Endothelial cell of umbilical vein (primary cell): Measurements from ENCODE around the gene FUBP3. TPM values are rescaled to one million over a fixed set of nuclear protein-coding genes. Genes with fewer than 3 reads are reported as not detected.

Experiments
- BruUV-seq: library from RNA; stranded (reverse); fragments of 400-500 nt; replicated peaks from 2 replicates; lab custom pipeline; 2021; lab: Mats Ljungman, UMichigan
- CTCF ChIA-PET: fragments of 300-600, 350-600 bp; sonication (Branson Sonifier 250); formaldehyde crosslinking; loops from one replicate; lab custom pipeline; 2021; ENCODE audit warnings: antibody characterized with exemption, inconsistent platforms; lab: Charles Lee
- POLR2A ChIA-PET: fragments of 300-600, 350-600 bp; sonication (Branson Sonifier 250); formaldehyde crosslinking; loops from one replicate; lab custom pipeline; 2021; ENCODE audit warnings: antibody characterized with exemption, inconsistent platforms; lab: Charles Lee
- DNase-seq: peaks from one replicate; pipeline ENCODE4 v3.0.0-alpha.2; 2011; ENCODE audit warnings: low read depth, low spot score
- FAIRE-seq: peaks from 2 replicates; lab custom pipeline; 2011; peaks lifted over from hg19 to GRCh38; lab: Jason Lieb, UNC
- H2AFZ ChIP-seq: 2 replicates; pipeline ENCODE4 v1.6.0; 2012; ENCODE audit warnings: low read depth, low read length, control low read depth, inconsistent platforms
- H3K27ac ChIP-seq: 2 replicates; pipeline ENCODE4 v1.5.1; 2011; ENCODE audit warnings: low read depth, mild to moderate bottlenecking, control low read depth, low read length, moderate library complexity; ENCODE audit not compliant: insufficient read depth
- H3K27me3 ChIP-seq, 2 experiments: 2 replicates each; pipeline versions ENCODE4 v1.6.0 to v1.6.1; 2011; ENCODE audit warnings: low read length in 2 of 2, mixed read lengths in 1 of 2; ENCODE audit not compliant: control insufficient read depth in 2 of 2, insufficient read depth in 2 of 2
- H3K36me3 ChIP-seq, 2 experiments: 2 replicates in 1 of 2; 3 replicates in 1 of 2; pipeline ENCODE4 v1.5.1; 2011; ENCODE audit warnings: low read length in 2 of 2, mild to moderate bottlenecking in 1 of 2, moderate library complexity in 1 of 2; ENCODE audit not compliant: control insufficient read depth in 2 of 2, insufficient read depth in 2 of 2; ENCODE audit errors: extremely low read depth in 1 of 2
- H3K4me1 ChIP-seq: 3 replicates; pipeline ENCODE4 v1.5.1; 2011; ENCODE audit warnings: mild to moderate bottlenecking, low read length; ENCODE audit not compliant: control insufficient read depth, insufficient read depth; ENCODE audit errors: extremely low read depth
- H3K4me2 ChIP-seq: 2 replicates; pipeline ENCODE4 v1.6.1; 2011; ENCODE audit warnings: low read length, control low read depth, mixed read lengths; ENCODE audit not compliant: insufficient read depth
- H3K4me3 ChIP-seq, 3 experiments: fragments of 200-600 bp in 1 of 3; sonication (generic), shearing (Covaris generic) in 1 of 3; replicated peaks in 1 of 3; 2 replicates each; pipeline ENCODE4 v1.5.1; 2011 to 2016; ENCODE audit warnings: control low read depth in 3 of 3, low read length in 3 of 3, mild to moderate bottlenecking in 2 of 3, inconsistent platforms in 1 of 3, low read depth in 1 of 3, moderate library complexity in 1 of 3; ENCODE audit not compliant: insufficient read depth in 1 of 3
- H3K79me2 ChIP-seq: 2 replicates; pipeline ENCODE4 v1.6.0; 2012; ENCODE audit warnings: low read length, inconsistent platforms; ENCODE audit not compliant: control insufficient read depth, insufficient read depth
- H3K9ac ChIP-seq: replicated peaks from 2 replicates; pipeline ENCODE3; 2011; ENCODE audit warnings: low read length, control low read depth; ENCODE audit not compliant: insufficient read depth; ENCODE audit errors: extremely low read depth
- H3K9me1 ChIP-seq: replicated peaks from 3 replicates; pipeline ENCODE4 v1.6.0; 2011; ENCODE audit warnings: mild to moderate bottlenecking, low read length; ENCODE audit not compliant: control insufficient read depth, insufficient read depth; ENCODE audit errors: extremely low read depth
- H3K9me3 ChIP-seq: replicated peaks from 2 replicates; pipeline ENCODE4 v1.5.1; 2012; ENCODE audit warnings: low read length, inconsistent platforms; ENCODE audit not compliant: control insufficient read depth, insufficient read depth
- H4K20me1 ChIP-seq: replicated peaks from 2 replicates; pipeline ENCODE3; 2011; ENCODE audit warnings: mild to moderate bottlenecking, low read length; ENCODE audit not compliant: control insufficient read depth, insufficient read depth; ENCODE audit errors: extremely low read depth
- EZH2 ChIP-seq: IDR thresholded peaks from 2 replicates; pipeline ENCODE4 v1.6.1; 2012; ENCODE audit warnings: borderline replicate concordance, low read depth, mild to moderate bottlenecking, moderate library complexity, low read length, inconsistent platforms; ENCODE audit not compliant: severe bottlenecking
- FOS ChIP-seq: IDR thresholded peaks from 2 replicates; pipeline ENCODE4 v1.6.1; 2011; ENCODE audit warnings: mild to moderate bottlenecking, low read length, moderate library complexity, borderline replicate concordance; ENCODE audit not compliant: insufficient read depth
- GATA2 ChIP-seq: IDR thresholded peaks from 2 replicates; pipeline ENCODE4 v1.7.0; 2011; ENCODE audit warnings: low read depth, mild to moderate bottlenecking, moderate library complexity, mixed read lengths, low read length; ENCODE audit not compliant: insufficient read length, insufficient read depth
- JUN ChIP-seq: IDR thresholded peaks from 2 replicates; pipeline ENCODE4 v1.6.1; 2011; ENCODE audit warnings: borderline replicate concordance, low read depth; ENCODE audit not compliant: insufficient read length, insufficient read depth
- MYC ChIP-seq: IDR thresholded peaks from one replicate; pipeline ENCODE4 v1.6.1; 2011; ENCODE audit warnings: mild to moderate bottlenecking, low read depth, low read length
- POLR2A ChIP-seq: IDR thresholded peaks from 2 replicates; pipeline ENCODE4 v1.6.1; 2012; ENCODE audit warnings: low read depth, mild to moderate bottlenecking, control low read depth, low read length
- POLR2AphosphoS5 ChIP-seq: IDR thresholded peaks from 2 replicates; pipeline ENCODE4 v1.6.1; 2012; ENCODE audit warnings: low read depth, mild to moderate bottlenecking, control low read depth, low read length, moderate library complexity; ENCODE audit not compliant: insufficient read depth
- dilution Hi-C: fragments of 300-500 bp; cut with MboI; formaldehyde crosslinking; loops from one replicate; pipeline ENCODE4 v1.15.0; 2019; ENCODE audit warnings: low sequenced_read_pairs; ENCODE audit not compliant: extremely low pct_ligation_motif_present
- intact Hi-C: fragments of 100-400 bp; cut with micrococcal nuclease; formaldehyde crosslinking; loops from one replicate; pipeline ENCODE4 v1.10.0; 2022
- polyA plus RNA-seq, 4 experiments: library from polyadenylated mRNA; depleted of rRNA in 3 of 4; stranded (reverse) in 3 of 4; unstranded in 1 of 4; fragments of >200 nt; gene quantifications; 2 replicates each; pipeline versions ENCODE4 v1.2.1 to v1.2.3, GENCODE V29; 2011 to 2012; ENCODE audit warnings: missing spikeins in 1 of 4
- total RNA-seq: library from RNA; stranded (reverse); gene quantifications from 2 replicates; pipeline ENCODE4 v1.2.3, GENCODE V29; 2021
- TF ChIP-seq, protein P1 (sequence below): IDR thresholded peaks from 2 replicates; pipeline ENCODE4 v1.6.1; 2011; ENCODE audit not compliant: insufficient read depth, insufficient read length
- TF ChIP-seq, protein P2 (sequence below), 2 donors: IDR thresholded peaks; 1 replicate in 1 of 2; 2 replicates in 1 of 2; pipeline ENCODE4 v1.5.1; 2011; ENCODE audit warnings: low read length in 2 of 2, mild to moderate bottlenecking in 2 of 2, moderate library complexity in 2 of 2, control low read depth in 1 of 2, inconsistent platforms in 1 of 2, low read depth in 1 of 2; ENCODE audit not compliant: insufficient read depth in 1 of 2; ENCODE audit errors: extremely low read depth in 1 of 2

Gene FUBP3
- total and polyA plus RNA-seq, 2 donors (not counting 3 experiments of a cell fraction or from before 2014, with no cell fraction given): 19.4 to 50.9 TPM

DNA sequence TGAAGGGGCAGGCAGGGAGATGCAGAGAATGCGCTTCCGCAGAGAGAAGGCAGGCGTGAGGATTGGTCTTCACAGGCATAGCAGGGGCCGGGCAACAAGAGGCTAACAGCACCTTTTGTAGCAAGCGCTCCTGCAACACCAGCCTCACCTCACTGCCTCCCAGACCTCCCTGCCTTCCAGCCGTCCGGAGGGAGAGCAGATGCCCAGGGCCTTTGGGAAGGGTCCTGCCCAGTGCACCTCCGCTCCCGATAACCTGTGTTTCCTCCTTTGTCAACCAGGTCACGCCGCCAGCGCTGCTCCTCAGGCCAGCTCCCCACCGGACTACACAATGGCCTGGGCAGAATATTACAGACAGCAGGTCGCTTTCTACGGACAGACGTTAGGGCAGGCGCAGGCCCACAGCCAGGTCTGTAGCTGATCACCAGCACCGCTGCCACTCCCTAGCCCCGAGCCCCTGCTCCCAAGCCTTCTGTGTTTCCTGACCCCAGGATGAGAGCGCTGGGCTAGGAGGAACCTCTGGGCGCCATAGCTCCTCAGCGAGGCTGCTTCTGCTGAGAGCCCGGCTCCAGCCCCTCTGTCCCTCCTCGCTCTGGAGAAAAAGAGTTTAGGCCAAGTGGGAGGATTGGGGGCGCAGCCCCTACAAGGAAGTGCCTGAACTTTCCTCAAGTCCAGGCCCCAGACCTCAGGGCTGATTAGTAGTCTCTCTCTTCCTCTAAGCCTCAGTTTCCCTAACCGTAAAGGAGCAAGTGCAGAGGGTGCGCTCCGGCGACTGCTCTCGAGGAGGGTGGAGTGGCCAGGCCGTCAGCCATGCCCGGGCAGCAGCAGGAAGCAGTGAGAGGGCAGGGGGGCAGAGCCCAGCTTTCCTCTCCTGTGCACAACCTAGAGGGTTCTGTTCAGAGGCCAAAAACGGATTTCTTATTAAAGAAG, 56.6 kb downstream of the FUBP3 start:
- dilution Hi-C loops: no loop called here
- Histone ChIP-seq H3K27me3 (no peaks in the 10 kb centered on the region), H3K9ac (no peak overlapping the region), H4K20me1 (no peaks in the 10 kb centered on the region), H3K4me3 (no peak overlapping the region), H3K36me3 (peaks cover 4 to 50% of the 10 kb centered on the region in 2 experiments), H3K27ac (no peak overlapping the region), H3K79me2 (no peaks in the 10 kb centered on the region), H3K9me1 (no peaks in the 10 kb centered on the region), H3K4me2 (no peak overlapping the region), H3K9me3 (no peaks in the 10 kb centered on the region), H3K4me1 (no peaks in the 10 kb centered on the region), H2AFZ (no peak overlapping the region)
- no peak for TF ChIP-seq GATA2
- no peak for TF ChIP-seq POLR2A
- TF ChIP-seq, protein P1, sequence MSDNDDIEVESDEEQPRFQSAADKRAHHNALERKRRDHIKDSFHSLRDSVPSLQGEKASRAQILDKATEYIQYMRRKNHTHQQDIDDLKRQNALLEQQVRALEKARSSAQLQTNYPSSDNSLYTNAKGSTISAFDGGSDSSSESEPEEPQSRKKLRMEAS: no peak
- TF ChIP-seq, protein P2, sequence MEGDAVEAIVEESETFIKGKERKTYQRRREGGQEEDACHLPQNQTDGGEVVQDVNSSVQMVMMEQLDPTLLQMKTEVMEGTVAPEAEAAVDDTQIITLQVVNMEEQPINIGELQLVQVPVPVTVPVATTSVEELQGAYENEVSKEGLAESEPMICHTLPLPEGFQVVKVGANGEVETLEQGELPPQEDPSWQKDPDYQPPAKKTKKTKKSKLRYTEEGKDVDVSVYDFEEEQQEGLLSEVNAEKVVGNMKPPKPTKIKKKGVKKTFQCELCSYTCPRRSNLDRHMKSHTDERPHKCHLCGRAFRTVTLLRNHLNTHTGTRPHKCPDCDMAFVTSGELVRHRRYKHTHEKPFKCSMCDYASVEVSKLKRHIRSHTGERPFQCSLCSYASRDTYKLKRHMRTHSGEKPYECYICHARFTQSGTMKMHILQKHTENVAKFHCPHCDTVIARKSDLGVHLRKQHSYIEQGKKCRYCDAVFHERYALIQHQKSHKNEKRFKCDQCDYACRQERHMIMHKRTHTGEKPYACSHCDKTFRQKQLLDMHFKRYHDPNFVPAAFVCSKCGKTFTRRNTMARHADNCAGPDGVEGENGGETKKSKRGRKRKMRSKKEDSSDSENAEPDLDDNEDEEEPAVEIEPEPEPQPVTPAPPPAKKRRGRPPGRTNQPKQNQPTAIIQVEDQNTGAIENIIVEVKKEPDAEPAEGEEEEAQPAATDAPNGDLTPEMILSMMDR (IDR thresholded peaks at IDR 0.05; ENCODE audit: extremely low read depth in 1 of 2, insufficient read depth in 1 of 2, low read depth in 1 of 2, low read length in 2 of 2): no peak
- TF ChIP-seq EZH2: no peak
- no peak for TF ChIP-seq FOS
- TF ChIP-seq POLR2AphosphoS5: no peak
- no peak for TF ChIP-seq JUN
- no peak for TF ChIP-seq MYC
- FAIRE-seq (no peak), DNase-seq (no peak)
- intact Hi-C loops: no loop called here
- CTCF ChIA-PET: no interaction called here
- no TSS peak for BruUV-seq
- POLR2A ChIA-PET: no interaction called here
